Stimulated activated CD8-positive, alpha-beta memory T cell treated with anti-CD3 and anti-CD28 coated beads, Interleukin-12 subunit alpha, Interleukin-12 subunit beta, amount 100 ng/mL, for 24 hours (primary cell): ENCODE data around the gene SCFD2.

Experiments used
- DNase-seq: peaks from one replicate; pipeline ENCODE4 v3.0.0-alpha.2; 2020; ENCODE audit errors: extremely low read depth

The SCFD2 gene

DNA sequence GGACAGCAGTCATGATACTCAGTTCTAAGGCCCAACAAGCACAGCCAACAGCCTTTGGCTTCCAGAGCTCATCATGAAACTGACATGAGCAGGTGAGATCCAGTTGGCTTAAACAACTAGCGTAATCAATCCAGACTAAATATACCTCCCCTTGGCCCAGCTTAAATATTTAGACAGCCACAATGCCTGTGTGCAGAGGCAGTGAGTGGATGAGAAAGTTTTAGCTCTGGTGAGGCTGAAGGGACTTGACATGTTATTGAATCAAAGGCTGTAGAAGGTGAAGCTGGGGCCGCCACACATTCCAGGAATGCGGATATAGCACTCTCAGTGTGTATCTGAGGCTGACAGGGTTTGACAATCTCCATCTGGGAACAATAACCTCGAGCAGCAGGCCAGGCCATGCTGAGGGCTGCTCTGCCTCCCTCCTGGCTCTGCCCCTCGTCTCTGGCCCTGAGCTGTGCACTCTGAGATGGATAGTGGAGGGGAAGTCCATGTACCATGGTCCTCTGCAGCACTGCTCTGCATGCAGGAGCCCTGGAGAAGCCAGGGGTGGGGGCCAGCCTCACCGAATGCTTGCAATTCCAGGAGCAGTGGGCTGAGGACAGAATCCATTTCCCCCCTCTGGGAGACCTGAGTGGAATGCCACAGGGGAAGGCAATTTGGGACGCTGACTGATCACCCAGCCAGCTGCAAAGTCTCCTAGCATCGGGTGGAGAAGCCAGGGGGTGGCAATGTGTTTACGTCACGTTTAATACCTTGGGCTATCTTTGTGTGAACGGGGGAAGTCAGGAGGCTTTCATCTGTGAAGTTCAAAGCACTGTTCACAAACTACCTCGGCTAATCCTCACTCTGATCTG is 541.0 kb downstream of the SCFD2 start:
- DNase-seq = no peak

DNA sequence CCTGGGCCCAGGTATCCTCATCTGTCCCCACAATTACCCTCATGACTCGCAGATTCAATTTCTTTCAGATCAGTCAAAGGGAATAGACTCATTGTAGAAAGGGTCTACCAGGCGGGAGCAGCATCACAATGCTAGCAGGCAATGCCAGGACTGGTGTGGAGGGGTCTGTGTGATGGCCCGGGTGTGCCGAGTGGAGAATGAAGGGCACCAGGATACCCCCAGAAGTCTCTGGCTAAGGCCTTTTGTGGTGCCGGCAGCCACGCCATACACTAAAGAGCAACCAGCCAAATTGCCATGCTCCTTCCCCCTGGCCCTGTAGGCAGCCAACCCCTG is 541.6 kb downstream of the SCFD2 start:
- no peak for DNase-seq

DNA sequence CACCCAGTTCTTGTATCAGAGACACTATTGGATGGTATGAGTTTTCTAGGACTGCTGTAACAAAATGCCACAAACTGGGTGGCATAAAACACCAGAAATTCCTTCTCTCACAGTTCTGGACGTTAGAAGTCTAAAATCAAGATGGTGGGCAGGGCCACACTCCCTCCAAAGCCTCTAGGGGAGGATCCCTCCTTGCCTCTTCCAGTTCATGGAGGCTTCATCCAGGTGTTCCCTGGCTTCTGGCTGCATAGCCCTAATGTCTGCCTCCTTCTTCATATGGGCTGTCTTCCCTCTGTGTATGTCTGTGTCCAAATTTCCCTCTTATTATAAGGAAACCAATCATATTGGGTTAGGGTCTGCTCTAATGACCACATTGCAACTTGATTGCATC is 542.2 kb downstream of the SCFD2 start:
- DNase-seq = no peak
